ENCODE measurements around the gene ATG16L2. TPM values are rescaled to one million over a fixed set of nuclear protein-coding genes. Genes with fewer than 3 reads are reported as not detected.
A peak's percentile ranks its signal among the peaks of the same experiment; 100 is the strongest.

Gene ATG16L2
- total RNA-seq, 2 experiments from 2014 or later: 55.3 to 59.4 TPM

- H3K9me3 Mint-ChIP-seq (ENCODE audit: low read depth): no peaks in the 10 kb centered on the region
- H3K27me3 Mint-ChIP-seq: no peaks in the 10 kb centered on the region
- POLR2A ChIA-PET: no interaction called here
- H3K36me3 Mint-ChIP-seq (ENCODE audit: low read depth): no peaks in the 10 kb centered on the region
- no peak for ATAC-seq
- CTCF ChIA-PET: interaction anchor here (1.0 kb wide), 1 partner anchor 13 kb away, joined by 3 read pairs; no protein-coding TSS in a partner anchor
- peaks cover 2% of the 10 kb centered on the region for H3K4me1 Mint-ChIP-seq
- H3K27ac Mint-ChIP-seq: no peak overlapping the region
- DNase-seq: no peak
- H3K4me3 Mint-ChIP-seq: no peak overlapping the region
- intact Hi-C loops (cut with DNase I, micrococcal nuclease): no loop called here
Observed at GRCh38 chr11:72773696-72774095, 40.5 kb upstream of the ATG16L2 start.

- POLR2A ChIA-PET: no interaction called here
- no peak overlapping the region for H3K27ac Mint-ChIP-seq
- CTCF ChIA-PET: no interaction called here
- no peaks in the 10 kb centered on the region for H3K36me3 Mint-ChIP-seq (ENCODE audit: low read depth)
- no peaks in the 10 kb centered on the region for H3K9me3 Mint-ChIP-seq (ENCODE audit: low read depth)
- intact Hi-C loops (cut with DNase I, micrococcal nuclease): no loop called here
- ATAC-seq: no peak
- H3K4me3 Mint-ChIP-seq: no peak overlapping the region
- no peaks in the 10 kb centered on the region for H3K27me3 Mint-ChIP-seq
- DNase-seq: no peak
- H3K4me1 Mint-ChIP-seq: peaks cover 2% of the 10 kb centered on the region
Observed at GRCh38 chr11:72774499-72774898, 39.7 kb upstream of the ATG16L2 start.

- POLR2A ChIA-PET: interaction anchor here (0.9 kb wide), 1 partner anchor 53 kb away, joined by 4 read pairs; no protein-coding TSS in a partner anchor
- CTCF ChIA-PET: interaction anchor here (0.7 to 1.4 kb wide), 5 partner anchors 10 to 66 kb away, joined by 3 to 7 read pairs (median 3); partner anchors contain the start of gene STARD10
- intact Hi-C loops (cut with DNase I, micrococcal nuclease): no loop called here
- ATAC-seq (no peak), DNase-seq (no peak)
- Mint-ChIP-seq H3K27ac (no peak overlapping the region), H3K36me3 (ENCODE audit: low read depth) (no peaks in the 10 kb centered on the region), H3K9me3 (ENCODE audit: low read depth) (no peaks in the 10 kb centered on the region), H3K4me3 (no peak overlapping the region), H3K4me1 (peaks cover 8% of the 10 kb centered on the region), H3K27me3 (no peaks in the 10 kb centered on the region)
Observed at GRCh38 chr11:72775288-72776110, 38.7 kb upstream of the ATG16L2 start.

- H3K36me3 Mint-ChIP-seq (ENCODE audit: low read depth): no peaks in the 10 kb centered on the region
- H3K4me3 Mint-ChIP-seq: no peak overlapping the region
- POLR2A ChIA-PET: interaction anchor here (0.9 kb wide), 1 partner anchor 54 kb away, joined by 4 read pairs; no protein-coding TSS in a partner anchor
- H3K9me3 Mint-ChIP-seq (ENCODE audit: low read depth): no peaks in the 10 kb centered on the region
- intact Hi-C loops (cut with DNase I, micrococcal nuclease): no loop called here
- peaks cover 8% of the 10 kb centered on the region for H3K4me1 Mint-ChIP-seq
- no peak overlapping the region for H3K27ac Mint-ChIP-seq
- CTCF ChIA-PET: interaction anchor here (0.5 to 1.4 kb wide), 7 partner anchors 12 to 321 kb away, joined by 3 to 7 read pairs (median 3); partner anchors contain the start of gene STARD10
- no peak for DNase-seq
- no peaks in the 10 kb centered on the region for H3K27me3 Mint-ChIP-seq
- ATAC-seq: no peak
Observed at GRCh38 chr11:72776117-72776843, 37.9 kb upstream of the ATG16L2 start.

- POLR2A ChIA-PET: no interaction called here
- H3K4me1 Mint-ChIP-seq: peaks cover 11% of the 10 kb centered on the region
- no peaks in the 10 kb centered on the region for H3K9me3 Mint-ChIP-seq (ENCODE audit: low read depth)
- no peak overlapping the region for H3K27ac Mint-ChIP-seq
- no peaks in the 10 kb centered on the region for H3K36me3 Mint-ChIP-seq (ENCODE audit: low read depth)
- ATAC-seq: no peak
- CTCF ChIA-PET: interaction anchor here (0.5 to 1.1 kb wide), 8 partner anchors 11 to 322 kb away, joined by 3 to 7 read pairs (median 3); no protein-coding TSS in a partner anchor
- DNase-seq: no peak
- intact Hi-C loops (cut with DNase I, micrococcal nuclease): no loop called here
- no peak overlapping the region for H3K4me3 Mint-ChIP-seq
- H3K27me3 Mint-ChIP-seq: no peaks in the 10 kb centered on the region
Observed at GRCh38 chr11:72776844-72777754, 37.1 kb upstream of the ATG16L2 start.

GRCh38 chr11:72777755-72778278 is 36.4 kb upstream of the ATG16L2 start:
- ChIA-PET POLR2A (no interaction called here), CTCF (interaction anchor here (0.6 to 1.1 kb wide), 4 partner anchors 12 to 53 kb away, joined by 3 to 4 read pairs (median 3); no protein-coding TSS in a partner anchor)
- ATAC-seq (no peak), DNase-seq (no peak)
- H3K4me1 Mint-ChIP-seq: peaks cover 18% of the 10 kb centered on the region
- H3K4me3 Mint-ChIP-seq: no peak overlapping the region
- no peaks in the 10 kb centered on the region for H3K36me3 Mint-ChIP-seq (ENCODE audit: low read depth)
- no peaks in the 10 kb centered on the region for H3K27me3 Mint-ChIP-seq
- intact Hi-C loops (cut with DNase I, micrococcal nuclease): no loop called here
- no peak overlapping the region for H3K27ac Mint-ChIP-seq
- no peaks in the 10 kb centered on the region for H3K9me3 Mint-ChIP-seq (ENCODE audit: low read depth)

GRCh38 chr11:72778535-72779494 is 35.4 kb upstream of the ATG16L2 start:
- DNase-seq (no peak), ATAC-seq (no peak)
- Mint-ChIP-seq H3K4me3 (no peak overlapping the region), H3K27me3 (no peaks in the 10 kb centered on the region), H3K27ac (no peak overlapping the region), H3K36me3 (ENCODE audit: low read depth) (no peaks in the 10 kb centered on the region), H3K9me3 (ENCODE audit: low read depth) (no peaks in the 10 kb centered on the region), H3K4me1 (peaks cover 16% of the 10 kb centered on the region)
- ChIA-PET POLR2A (interaction anchor here (0.6 kb wide), 1 partner anchor 202 kb away, joined by 3 read pairs; no protein-coding TSS in a partner anchor), CTCF (interaction anchor here (1.0 to 1.4 kb wide), 2 partner anchors 34 to 53 kb away, joined by 3 to 4 read pairs; no protein-coding TSS in a partner anchor)
- intact Hi-C loops (cut with DNase I, micrococcal nuclease): no loop called here

GRCh38 chr11:72779495-72780128 is 34.6 kb upstream of the ATG16L2 start:
- no peaks in the 10 kb centered on the region for H3K27me3 Mint-ChIP-seq
- intact Hi-C loops (cut with DNase I, micrococcal nuclease): no loop called here
- no peak for ATAC-seq
- DNase-seq: no peak
- peaks cover 16% of the 10 kb centered on the region for H3K4me1 Mint-ChIP-seq
- no peaks in the 10 kb centered on the region for H3K9me3 Mint-ChIP-seq (ENCODE audit: low read depth)
- no peaks in the 10 kb centered on the region for H3K36me3 Mint-ChIP-seq (ENCODE audit: low read depth)
- POLR2A ChIA-PET: interaction anchor here (0.6 kb wide), 2 partner anchors 108 to 201 kb away, joined by 3 read pairs; no protein-coding TSS in a partner anchor
- no peak overlapping the region for H3K27ac Mint-ChIP-seq
- CTCF ChIA-PET: interaction anchor here (1.0 to 1.4 kb wide), 2 partner anchors 33 to 54 kb away, joined by 3 to 4 read pairs; no protein-coding TSS in a partner anchor
- H3K4me3 Mint-ChIP-seq: peak overlapping the region; percentile 15

GRCh38 chr11:72780296-72781062 is 33.7 kb upstream of the ATG16L2 start:
- H3K27ac Mint-ChIP-seq: no peak overlapping the region
- intact Hi-C loops (cut with DNase I, micrococcal nuclease): loop anchor here in 1 of 2 experiments (1.0 kb wide), 2 partner anchors 28 to 34 kb away; partner anchors contain the start of genes ARAP1 and ATG16L2
- H3K9me3 Mint-ChIP-seq (ENCODE audit: low read depth): no peaks in the 10 kb centered on the region
- peak overlapping the region; percentile 62 for H3K4me3 Mint-ChIP-seq
- no peaks in the 10 kb centered on the region for H3K27me3 Mint-ChIP-seq
- H3K36me3 Mint-ChIP-seq (ENCODE audit: low read depth): no peaks in the 10 kb centered on the region
- H3K4me1 Mint-ChIP-seq: peaks cover 16% of the 10 kb centered on the region
- CTCF ChIA-PET: interaction anchor here (0.5 to 1.3 kb wide), 2 partner anchors 55 to 76 kb away, joined by 3 to 4 read pairs; no protein-coding TSS in a partner anchor
- POLR2A ChIA-PET: interaction anchor here (0.6 kb wide), 1 partner anchor 107 kb away, joined by 3 read pairs; no protein-coding TSS in a partner anchor
- ATAC-seq (no peak), DNase-seq (no peak)
